ENCODE data around the gene TAS2R8.

- TF ChIP-seq POLR2A (IDR thresholded peaks at IDR 0.05; ENCODE audit: low read length) (no peak), GATA1 (IDR thresholded peaks at IDR 0.05; ENCODE audit: low read depth, low read length) (no peak)
Measured at GRCh38 chr12:10794222-10794621, 12.9 kb downstream of the TAS2R8 start.
